HG03097 (cell line): ENCODE results near the gene LAMB3.

ENCODE experiments used
- ATAC-seq: cut with Tn5 transposase; IDR thresholded peaks from one replicate; pipeline ENCODE4 v1.9.1; 2021; ENCODE audit not compliant: unreplicated experiment, low FRiP score

Gene LAMB3

DNA sequence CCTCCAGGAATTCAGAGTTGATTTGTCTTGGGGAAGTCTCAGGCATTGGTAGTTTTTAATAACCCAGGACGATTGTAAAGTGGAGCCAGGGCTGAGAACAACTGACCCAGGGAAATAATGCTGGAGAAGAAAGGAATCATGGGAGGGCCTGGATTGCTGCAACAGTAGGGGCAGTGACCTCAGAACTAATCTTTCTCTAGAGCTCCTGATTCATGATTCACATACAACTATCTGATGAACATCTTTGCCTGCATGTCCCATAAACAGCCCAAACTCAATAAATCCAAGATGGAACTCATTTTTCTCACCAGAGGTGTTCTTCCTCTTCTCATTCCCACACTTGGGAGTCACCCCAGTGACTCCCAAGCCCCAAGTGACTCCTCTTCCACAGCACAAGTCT is 14.9 kb upstream of the LAMB3 start:
- ATAC-seq = no peak

DNA sequence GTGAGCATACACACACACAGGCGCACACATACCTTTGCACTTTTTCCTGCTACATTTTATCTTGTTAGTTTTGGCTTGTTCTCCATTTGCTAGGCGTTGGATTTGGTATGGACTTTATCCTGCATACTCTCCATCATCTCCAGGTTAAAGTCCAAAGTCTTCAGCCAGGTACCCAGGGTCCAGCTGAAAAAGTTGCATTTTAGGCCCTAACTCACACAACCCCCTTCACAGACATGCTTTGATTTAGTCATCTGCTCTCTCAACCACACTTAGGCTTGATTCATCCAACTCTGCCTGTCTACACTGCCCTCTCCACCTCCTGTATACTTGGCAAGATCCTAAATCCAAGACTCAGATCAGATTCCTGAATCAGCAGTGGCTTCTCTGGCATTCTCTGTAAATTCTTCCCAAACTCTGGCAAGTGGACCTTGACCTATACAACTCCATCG is 10.7 kb upstream of the LAMB3 start:
- no peak for ATAC-seq

DNA sequence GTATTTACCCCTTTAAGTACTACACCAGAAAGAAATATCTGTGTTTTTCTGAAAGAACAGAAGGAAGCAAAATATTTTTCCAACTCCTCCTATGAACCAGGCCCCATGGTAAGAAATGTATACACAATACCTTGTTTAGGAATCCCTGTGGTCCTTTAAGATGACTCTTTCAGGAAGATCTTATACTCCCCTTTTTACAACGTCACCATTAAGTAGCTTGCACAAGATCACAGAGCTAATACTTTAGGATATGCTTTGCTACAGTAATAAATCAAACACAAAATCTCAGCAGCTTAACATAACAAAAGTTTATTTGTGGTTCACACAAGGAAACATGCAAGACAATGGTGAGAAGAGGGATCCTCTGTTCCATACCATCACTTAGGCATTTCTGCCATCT is 8.8 kb upstream of the LAMB3 start:
- ATAC-seq = no peak

DNA sequence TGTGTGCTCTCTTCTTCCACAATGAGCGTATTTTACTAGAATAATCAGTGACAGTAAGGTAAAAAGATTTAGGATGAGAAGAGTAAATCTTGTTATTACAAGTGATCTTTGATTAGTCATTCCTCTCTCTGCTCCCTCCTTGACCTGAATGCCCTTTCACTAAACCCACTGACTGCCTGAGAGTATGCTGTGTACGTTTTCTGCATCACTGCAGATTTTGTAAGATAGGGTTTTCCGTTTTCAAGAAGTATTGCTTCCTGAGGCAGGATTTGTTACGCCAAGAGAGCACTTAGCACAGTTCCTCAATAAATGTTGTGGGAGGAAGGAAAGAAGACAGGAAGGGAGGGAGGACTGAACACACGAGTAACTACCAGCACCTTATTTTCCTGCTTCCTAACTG is 7.7 kb upstream of the LAMB3 start:
- ATAC-seq = no peak

DNA sequence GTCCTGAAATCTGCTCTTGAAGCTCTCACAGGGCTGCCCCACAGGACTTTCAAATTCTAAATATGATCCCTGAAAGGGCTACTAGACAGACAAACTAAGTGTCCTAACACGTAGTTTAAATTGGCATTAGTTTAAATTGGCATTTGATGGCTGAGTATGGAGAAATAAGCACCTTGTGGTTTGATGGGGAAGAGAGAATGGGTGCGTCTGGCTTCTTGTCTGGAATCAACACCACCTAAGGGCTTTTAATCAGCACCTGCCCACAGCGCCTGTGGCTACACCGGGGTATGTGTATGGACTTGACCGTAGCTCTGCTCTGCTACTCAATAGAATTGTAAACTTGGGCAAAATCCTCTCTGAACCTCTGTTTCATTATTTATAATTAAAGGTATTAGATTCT is 5.7 kb upstream of the LAMB3 start:
- no peak for ATAC-seq

DNA sequence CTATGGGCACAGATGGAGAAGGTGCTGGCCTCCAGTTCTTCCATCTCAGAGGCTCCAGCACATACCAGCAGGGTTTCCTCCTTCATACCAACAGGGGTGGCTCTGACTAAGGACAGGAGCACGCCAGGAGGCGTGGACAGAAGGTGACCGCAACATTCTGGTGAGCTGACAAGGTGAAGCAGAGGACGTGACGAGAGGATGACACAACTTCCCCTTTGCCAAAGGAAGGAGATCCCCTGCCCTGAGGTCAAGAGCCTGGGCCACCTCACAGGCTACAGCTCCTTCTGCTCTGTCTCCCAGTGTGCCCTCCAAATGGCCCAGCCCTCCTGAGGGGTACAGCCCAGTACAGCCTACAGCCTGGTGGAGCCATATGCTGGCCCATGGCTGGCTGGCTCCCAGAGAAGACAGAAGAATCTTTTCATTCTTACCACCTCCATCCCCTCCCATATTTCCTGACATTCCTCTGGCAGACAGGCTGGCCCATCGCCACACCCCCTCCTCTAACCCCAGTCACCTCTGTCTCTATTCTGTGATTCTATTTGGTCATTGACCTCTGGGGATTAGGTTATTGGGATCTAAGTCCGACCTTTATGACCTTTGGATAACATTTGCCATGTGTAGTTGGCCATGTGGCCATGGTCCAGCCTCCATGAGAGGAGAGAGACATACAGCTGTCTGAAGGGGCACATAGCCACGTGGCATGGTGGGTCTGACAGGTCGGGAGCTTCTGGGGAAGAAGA is 5.1 kb upstream of the LAMB3 start:
- ATAC-seq = no peak

DNA sequence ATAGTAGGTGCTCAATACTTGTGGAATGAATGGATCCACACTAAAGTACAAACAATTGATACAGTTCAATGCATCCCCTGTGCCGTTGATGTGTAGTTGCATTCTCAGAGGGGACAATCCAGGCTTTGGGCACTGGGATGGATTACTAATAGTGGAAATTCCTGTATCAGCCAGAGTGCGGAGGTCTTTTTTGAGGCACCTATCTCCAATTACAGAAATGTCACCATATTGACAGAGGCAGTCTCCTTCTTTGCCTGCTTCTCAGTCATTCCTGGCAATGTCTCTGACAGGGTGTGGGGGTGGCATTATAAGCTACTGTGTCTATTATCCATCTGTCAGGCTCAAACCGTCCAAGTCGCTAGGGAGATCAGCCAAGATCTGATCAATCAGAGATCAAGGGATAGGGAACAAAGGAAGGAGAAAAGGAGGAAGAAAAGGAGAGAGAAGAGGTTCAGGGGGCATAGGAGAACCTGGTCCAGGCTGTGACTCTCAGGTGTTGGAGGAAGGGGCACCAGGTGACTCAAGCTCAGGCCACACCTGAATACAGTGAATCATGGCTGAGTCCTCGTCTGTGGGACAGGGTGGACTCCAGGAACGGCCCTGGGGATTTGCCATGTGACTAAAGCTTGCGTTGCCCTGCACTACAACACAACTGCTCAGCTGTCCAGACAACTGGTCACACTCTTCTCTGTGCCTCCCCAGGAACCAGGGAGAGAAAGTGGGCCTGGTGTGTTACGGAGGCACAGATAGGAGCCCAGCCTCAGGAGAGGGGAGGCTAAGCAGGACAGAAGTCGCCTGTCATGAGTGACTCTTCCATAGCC is 3.4 kb upstream of the LAMB3 start:
- ATAC-seq = no peak

DNA sequence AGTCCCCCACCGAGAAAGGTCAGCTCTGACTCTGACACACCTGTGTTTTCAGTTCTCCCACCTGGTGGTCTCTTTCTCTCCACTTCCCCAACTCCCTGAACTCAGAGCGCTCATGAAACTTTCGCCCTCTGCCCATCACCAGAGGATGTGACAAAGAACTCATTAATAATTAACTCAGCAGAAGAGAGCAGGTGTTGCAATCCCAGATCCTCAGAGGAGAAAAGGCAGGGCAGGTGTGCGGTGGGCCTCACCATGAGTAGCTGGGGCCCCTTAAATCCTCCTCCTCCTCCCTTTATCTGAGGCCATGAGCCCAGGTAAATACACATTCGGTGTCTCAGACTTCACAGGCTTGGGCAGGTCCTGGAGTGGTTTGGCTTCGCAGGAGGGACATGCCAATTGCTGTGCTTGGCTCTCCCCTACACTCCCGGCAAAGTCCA is 1.7 kb upstream of the LAMB3 start:
- no peak for ATAC-seq

DNA sequence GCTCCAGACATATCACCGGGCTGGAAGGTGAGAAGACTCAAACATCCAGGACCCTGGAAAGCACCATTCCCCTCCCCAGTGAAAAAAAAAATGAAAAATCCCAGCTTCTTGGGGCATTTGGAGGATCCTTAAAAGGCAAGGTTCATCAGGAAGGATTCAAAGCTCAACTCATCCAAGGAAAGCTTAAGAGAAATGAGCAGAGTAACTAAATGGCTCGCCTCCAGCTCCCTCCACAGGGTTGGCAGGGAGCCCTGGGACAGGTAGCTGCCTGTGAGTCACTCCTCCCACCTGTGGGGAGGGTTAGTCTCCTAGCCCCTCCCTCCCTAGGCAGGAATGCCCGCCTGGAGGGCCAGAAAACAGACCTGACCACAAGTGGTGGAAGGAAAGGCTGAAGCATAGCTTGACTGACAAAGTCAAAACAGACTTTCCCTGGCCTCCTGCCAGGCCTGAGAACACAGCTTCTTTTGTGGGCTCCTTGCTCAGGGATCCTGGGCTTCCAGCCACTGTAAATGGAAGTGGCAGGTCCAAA is 712 bp upstream of the LAMB3 start:
- no peak for ATAC-seq

DNA sequence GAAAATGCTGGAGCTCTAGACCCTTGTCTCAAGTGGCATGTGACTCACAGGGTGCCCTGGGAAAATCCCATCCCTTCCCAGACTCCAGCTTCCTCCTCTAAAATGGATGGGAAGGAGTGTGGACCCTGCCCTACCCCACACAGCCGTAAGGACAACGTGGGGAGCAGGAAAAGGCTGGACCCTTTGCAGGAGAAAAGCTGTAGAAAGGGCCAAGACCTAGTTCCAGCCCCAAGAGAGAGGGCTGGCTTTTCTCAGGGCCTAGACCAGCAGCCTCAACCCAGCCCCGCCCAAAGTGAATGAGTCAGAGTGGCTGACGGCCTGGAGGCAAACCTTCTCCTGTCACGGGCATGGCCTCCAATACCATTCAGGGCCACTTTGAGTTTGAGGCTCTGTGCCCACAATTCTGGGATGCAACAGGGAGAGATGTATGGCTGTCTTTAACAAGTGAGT is 1.1 kb downstream of the LAMB3 start:
- no peak for ATAC-seq

DNA sequence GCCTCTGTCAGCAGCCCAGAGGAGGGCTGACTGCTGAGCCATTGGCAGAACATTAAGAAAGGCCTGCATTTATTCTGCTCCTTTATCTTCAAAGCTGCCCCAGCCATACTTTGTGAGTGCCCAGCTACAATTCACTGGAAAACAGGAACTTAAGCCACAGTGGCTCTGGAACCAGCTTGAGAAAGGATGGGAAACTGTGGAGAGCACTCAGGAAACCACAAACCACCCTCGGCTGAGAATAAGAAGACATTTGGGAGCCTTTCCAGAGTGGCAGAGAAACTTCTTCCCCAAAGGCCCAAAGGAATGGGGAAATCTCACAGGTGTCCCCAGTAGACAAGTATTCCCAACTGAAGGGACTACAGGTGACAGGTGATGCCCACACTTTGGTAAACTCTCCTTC is 1.8 kb downstream of the LAMB3 start:
- ATAC-seq = no peak

DNA sequence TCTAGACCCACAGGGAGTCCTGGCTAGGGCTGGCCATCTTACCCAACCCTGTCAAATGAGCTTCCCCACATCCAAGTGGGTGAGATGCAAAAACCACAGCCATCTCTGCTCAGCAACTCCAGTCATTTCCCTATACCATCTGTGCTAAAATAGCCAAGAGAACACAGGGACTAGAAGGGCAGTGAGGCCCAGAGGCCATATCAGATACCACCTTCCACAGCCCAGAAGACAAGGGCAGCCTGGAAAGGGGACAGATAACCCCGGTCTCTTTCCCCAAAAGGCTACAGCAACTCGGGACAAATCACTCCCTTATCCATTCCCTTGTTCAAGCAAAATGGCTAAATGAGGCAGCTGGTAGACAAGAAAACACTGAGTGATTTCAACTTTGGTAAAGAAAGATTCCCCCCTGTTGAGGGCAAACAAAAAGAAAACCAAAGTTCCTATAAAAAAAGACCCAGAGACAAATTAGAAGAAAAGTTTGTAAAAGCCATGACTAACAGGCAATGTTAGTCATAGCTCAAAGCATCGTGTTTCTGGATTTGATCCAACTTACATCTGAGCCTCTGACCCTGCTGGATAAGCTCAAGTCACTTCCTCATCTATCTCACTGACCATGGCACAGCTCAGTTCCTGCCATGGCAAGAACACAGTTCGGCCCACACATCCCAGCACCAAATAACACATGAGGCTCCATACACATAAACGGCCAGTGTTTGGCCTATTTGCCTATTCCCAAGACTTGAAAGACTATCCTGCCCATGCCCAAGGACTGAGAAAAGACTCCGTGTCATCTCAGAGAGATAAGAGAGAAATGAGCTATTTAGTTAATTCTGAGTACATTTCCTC is 3.1 kb downstream of the LAMB3 start:
- no peak for ATAC-seq

DNA sequence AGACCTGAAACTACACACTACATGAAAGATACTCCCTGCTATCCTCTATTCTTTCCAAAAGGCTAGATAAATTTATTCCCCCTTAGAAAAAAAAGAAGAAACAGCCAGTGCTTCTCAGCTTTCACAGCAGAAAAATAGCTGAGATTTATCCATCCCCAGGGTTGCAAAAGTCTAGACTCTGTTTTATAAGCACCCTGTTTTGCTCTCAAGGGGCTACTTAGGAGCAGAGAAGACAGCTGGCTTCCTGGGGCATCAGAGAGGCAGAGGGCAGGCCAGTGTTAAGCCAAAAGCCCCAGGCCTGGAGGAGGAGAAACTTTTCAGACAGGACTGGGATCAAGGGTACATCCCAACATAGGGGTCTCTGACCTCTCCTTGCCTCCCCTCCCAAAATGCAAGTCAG is 3.9 kb downstream of the LAMB3 start:
- ATAC-seq = no peak

DNA sequence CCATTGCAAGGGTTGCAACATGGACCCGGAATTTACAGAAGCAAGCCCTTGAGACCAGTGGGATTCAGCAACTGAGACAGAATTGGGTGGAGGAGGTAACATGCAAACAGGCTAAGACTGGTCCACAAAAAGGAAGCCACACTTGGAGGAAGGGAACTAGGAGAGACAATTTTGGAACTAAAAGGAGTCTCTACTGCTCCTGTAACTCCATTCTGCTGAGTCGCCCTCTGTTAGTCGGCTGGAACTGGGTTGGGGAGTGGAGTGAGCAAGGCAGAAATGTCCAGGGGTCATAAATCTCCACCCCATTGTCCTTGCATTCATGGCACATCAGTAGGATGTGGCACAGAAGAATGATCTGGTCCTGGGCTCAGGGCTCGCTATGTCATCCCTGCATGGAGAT is 5.1 kb downstream of the LAMB3 start:
- no peak for ATAC-seq

DNA sequence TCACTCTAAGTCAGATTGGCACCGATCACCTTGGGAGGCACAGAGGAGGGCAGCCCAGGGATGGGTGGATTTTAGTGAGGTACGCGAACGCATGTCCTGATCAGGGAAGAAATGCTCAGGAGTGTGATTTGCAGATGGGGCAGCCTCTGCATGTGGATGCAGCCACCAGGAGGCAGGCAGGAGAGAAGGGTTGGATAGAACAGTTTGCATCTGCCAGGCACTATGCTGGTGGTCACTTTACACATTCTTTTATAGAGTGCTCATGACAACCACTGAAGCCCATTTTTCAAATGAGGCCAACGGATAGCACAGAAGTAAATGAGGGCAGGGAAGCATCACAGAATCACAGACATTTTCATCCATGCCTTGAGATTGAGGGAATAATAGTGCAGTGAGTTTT is 5.7 kb downstream of the LAMB3 start:
- ATAC-seq = no peak

DNA sequence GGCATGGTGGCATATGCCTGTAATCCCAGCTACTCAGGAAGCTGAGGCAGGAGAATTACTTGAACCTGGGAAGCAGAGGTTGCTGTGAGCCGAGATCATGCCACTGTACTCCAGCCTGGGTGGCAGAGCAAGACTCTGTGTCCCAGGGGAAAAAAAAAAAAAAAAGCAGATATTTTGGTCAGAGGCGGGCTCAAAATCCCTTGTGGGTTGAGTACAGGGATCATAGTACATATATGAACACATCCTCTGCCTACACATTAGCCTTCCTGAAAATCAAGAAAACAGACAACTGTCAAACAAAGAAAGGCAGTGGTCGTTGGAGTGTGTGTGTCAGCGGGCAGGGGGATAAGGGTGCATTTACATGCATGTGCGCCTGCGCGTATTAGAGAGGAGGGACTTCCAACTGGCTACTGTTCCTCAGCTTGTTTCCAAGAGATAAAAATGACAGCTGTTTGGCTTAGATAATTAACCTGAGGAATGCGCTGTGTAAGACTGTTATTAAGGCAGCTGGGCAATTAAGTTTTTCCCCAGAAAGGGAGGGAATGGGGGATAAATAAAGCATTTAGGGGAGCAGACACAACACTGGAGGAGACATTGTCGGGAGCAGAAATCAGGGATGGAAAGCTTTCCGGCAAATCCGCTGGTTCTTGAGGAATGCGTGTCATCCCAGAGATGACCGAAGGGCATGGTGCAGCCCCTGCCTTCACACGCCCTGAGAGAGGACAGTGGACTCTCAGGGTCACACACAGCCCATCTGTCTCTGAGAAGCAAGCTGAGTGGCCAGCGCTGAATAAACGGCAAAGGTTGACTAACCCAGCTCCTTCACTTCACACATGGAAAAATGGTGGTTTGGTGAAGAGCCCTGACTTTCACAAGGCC is 6.4 kb downstream of the LAMB3 start:
- no peak for ATAC-seq

DNA sequence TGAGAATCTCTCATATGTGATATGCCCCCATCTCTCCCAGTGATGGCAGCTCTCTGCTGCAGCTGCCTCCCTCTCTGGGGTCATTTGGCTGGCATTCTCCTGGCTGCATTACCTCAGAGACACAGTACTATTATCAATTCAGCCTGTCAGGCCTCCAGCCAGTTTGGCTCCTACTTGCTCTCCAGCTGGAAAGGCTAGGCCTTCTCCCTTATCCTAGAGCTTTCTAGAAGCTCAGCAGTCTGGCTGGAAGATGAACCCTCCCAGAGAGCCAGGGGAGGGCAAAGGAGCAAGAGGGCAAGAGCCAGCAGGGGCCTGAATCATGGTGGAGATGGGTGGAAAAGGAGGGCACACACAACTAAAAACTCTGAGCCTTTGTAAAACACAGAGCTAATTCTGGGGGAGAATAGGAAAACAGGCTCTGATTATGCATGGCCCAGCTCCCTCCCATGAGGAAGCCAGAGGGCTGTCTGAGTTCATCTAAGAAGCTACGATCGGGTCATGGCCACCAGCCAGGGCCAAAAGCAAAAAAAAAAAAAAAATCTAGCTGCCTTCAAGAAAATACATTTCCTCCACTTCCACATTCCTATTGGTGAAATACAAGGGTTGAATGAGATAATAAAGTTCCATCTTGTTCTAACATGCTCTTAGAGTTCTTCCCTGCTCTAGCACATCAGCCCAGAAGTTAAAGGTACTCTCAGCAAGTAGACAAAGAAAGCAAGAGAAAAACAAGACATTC is 8.8 kb downstream of the LAMB3 start:
- ATAC-seq = no peak

DNA sequence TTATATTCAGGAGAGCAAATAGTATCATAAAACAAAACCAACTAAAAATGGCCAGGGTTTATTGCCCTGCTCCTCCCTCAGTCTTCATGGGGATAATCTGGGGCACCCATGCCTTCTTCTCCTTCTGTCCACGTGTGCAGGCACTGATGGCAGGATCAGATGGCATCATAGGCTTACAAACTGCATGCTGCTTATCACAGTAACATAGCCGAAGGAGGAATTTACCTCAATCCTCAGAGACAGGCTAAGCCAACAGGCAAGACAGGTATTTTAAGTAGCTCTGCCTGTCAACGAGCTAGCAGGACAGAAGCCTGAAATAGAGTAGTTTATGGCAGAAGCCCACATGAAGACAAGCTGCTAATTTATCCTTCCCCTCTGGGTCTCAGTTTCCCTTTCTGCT is 9.4 kb downstream of the LAMB3 start:
- ATAC-seq = no peak

DNA sequence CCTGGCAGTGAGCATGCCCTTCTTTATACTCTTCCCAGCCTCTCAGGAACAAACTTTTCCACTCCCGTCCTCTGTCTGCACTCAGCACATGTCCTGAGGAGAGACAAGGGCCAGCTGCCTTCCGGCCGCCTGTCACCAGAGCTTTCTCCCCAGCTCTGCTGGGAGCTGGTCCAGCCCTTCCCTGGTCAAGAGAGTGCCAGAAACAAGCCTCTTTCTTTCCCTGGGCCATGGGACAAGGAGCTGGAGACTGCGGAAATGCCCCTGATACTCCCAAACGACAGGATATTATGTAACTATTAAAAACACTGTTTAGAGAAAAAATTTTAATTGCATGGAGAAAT is 10.4 kb downstream of the LAMB3 start:
- no peak for ATAC-seq
